ENCODE data around the gene TIPIN.
"Not testable (repeated sequence)": the region's sequence is repeated elsewhere in the genome, so short reads cannot be mapped to it uniquely, and the experiment has no call there.

DNA sequence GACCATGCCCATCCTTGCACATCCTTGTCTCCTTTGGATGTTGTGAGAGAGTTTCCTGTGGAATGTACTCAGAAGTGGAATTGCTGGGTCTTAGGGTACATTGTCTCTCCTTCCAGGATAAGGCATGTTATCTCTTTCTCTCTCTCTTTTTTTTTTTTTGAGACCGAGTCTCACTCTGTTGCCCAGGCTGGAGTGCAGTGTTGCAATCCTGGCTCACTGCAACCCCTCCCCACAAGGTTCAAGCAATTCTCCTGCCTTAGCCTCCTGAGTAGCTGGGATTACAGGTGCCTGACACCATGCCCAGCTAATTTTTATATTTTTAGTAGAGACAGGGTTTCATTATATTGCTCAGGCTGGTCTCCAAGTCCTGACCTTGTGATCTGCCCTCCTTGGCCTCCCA lies 36.6 kb upstream of the TIPIN start:
- TF ChIP-seq, protein P1, sequence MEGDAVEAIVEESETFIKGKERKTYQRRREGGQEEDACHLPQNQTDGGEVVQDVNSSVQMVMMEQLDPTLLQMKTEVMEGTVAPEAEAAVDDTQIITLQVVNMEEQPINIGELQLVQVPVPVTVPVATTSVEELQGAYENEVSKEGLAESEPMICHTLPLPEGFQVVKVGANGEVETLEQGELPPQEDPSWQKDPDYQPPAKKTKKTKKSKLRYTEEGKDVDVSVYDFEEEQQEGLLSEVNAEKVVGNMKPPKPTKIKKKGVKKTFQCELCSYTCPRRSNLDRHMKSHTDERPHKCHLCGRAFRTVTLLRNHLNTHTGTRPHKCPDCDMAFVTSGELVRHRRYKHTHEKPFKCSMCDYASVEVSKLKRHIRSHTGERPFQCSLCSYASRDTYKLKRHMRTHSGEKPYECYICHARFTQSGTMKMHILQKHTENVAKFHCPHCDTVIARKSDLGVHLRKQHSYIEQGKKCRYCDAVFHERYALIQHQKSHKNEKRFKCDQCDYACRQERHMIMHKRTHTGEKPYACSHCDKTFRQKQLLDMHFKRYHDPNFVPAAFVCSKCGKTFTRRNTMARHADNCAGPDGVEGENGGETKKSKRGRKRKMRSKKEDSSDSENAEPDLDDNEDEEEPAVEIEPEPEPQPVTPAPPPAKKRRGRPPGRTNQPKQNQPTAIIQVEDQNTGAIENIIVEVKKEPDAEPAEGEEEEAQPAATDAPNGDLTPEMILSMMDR (IDR thresholded peaks at IDR 0.05; ENCODE audit: poor library complexity, severe bottlenecking): not testable (repeated sequence)
- not testable (repeated sequence) for TF ChIP-seq EP300 (conservative IDR thresholded peaks at IDR 0.05; ENCODE audit: poor library complexity, severe bottlenecking); EZH2 (IDR thresholded peaks at IDR 0.05; ENCODE audit: borderline replicate concordance, insufficient read depth, low read length, poor library complexity, severe bottlenecking)

All from neural cell (in vitro differentiated cells).